ENCODE results near the gene ZFAND3.

Gene ZFAND3

GRCh38 chr6:38056361-38056760, 236.8 kb downstream of the ZFAND3 start:
- FAIRE-seq: no peak

GRCh38 chr6:38057994-38058393, 238.5 kb downstream of the ZFAND3 start:
- no peak for FAIRE-seq

GRCh38 chr6:38062066-38062465, 242.5 kb downstream of the ZFAND3 start:
- FAIRE-seq: no peak

GRCh38 chr6:38063973-38064372, 244.4 kb downstream of the ZFAND3 start:
- FAIRE-seq: no peak

GRCh38 chr6:38064431-38064830, 244.9 kb downstream of the ZFAND3 start:
- FAIRE-seq: no peak

GRCh38 chr6:38065734-38066305, 246.3 kb downstream of the ZFAND3 start:
- no peak for FAIRE-seq

- no peak for FAIRE-seq
Observed at GRCh38 chr6:38067263-38067980, 247.9 kb downstream of the ZFAND3 start.

- no peak for FAIRE-seq
Observed at GRCh38 chr6:38068854-38069590, 249.5 kb downstream of the ZFAND3 start.

- FAIRE-seq: no peak
Observed at GRCh38 chr6:38077488-38078030, 258.0 kb downstream of the ZFAND3 start.

- FAIRE-seq: no peak
Observed at GRCh38 chr6:38078671-38079070, 259.1 kb downstream of the ZFAND3 start.

GRCh38 chr6:38079107-38079506, 259.6 kb downstream of the ZFAND3 start:
- no peak for FAIRE-seq

- FAIRE-seq: no peak
Observed at GRCh38 chr6:38079537-38079936, 260.0 kb downstream of the ZFAND3 start.

- FAIRE-seq: no peak
Observed at GRCh38 chr6:38080360-38080759, 260.8 kb downstream of the ZFAND3 start.

GRCh38 chr6:38080889-38081288, 261.4 kb downstream of the ZFAND3 start:
- FAIRE-seq: no peak

GRCh38 chr6:38085031-38085430, 265.5 kb downstream of the ZFAND3 start:
- FAIRE-seq: no peak

GRCh38 chr6:38086346-38086745, 266.8 kb downstream of the ZFAND3 start:
- FAIRE-seq: no peak

GRCh38 chr6:38088010-38088409, 268.5 kb downstream of the ZFAND3 start:
- FAIRE-seq: no peak

GRCh38 chr6:38088829-38089228, 269.3 kb downstream of the ZFAND3 start:
- no peak for FAIRE-seq

GRCh38 chr6:38091613-38092012, 272.1 kb downstream of the ZFAND3 start:
- FAIRE-seq: no peak

- no peak for FAIRE-seq
Observed at GRCh38 chr6:38092465-38092864, 272.9 kb downstream of the ZFAND3 start.

GRCh38 chr6:38092964-38093363, 273.4 kb downstream of the ZFAND3 start:
- no peak for FAIRE-seq

- no peak for FAIRE-seq
Observed at GRCh38 chr6:38095054-38095453, 275.5 kb downstream of the ZFAND3 start.

GRCh38 chr6:38099221-38099620, 279.7 kb downstream of the ZFAND3 start:
- FAIRE-seq: no peak

GRCh38 chr6:38100380-38100779, 280.9 kb downstream of the ZFAND3 start:
- FAIRE-seq: no peak
